ENCODE measurements around the gene TCF23. TPM values are rescaled to one million over a fixed set of nuclear protein-coding genes. Genes with fewer than 3 reads are reported as not detected.
A peak's percentile ranks its signal among the peaks of the same experiment; 100 is the strongest.

Gene TCF23
- total and polyA plus RNA-seq, 2 of the 8 experiments (the other 6 are each of a cell fraction or from before 2014, with no cell fraction given) = 0.02 TPM; not detected in 1

- peak within 1 kb of the TSS; percentile 33 to 68 (median 65) for H3K4me3 ChIP-seq (ENCODE audit: extremely low read depth in 1 of 4, insufficient read depth in 2 of 4, low read depth in 3 of 4, low read length in 4 of 4)
- TF ChIP-seq GTF2F1 (IDR thresholded peaks at IDR 0.05; ENCODE audit: borderline replicate concordance, low read depth, low read length) = no peak
- TF ChIP-seq SIRT6 (IDR thresholded peaks at IDR 0.05; ENCODE audit: low read length) = no peak
- TF ChIP-seq CHD1 (IDR thresholded peaks at IDR 0.05; ENCODE audit: low read depth, low read length) = no peak
- no peak for TF ChIP-seq BRCA1 (IDR thresholded peaks at IDR 0.05; ENCODE audit: low read depth, low read length)
- no peak for TF ChIP-seq USF2 (IDR thresholded peaks at IDR 0.05; ENCODE audit: low read length)
- no peak for TF ChIP-seq GABPA (IDR thresholded peaks at IDR 0.05; ENCODE audit: borderline replicate concordance, insufficient read depth, low read length)
- TF ChIP-seq, protein P1, sequence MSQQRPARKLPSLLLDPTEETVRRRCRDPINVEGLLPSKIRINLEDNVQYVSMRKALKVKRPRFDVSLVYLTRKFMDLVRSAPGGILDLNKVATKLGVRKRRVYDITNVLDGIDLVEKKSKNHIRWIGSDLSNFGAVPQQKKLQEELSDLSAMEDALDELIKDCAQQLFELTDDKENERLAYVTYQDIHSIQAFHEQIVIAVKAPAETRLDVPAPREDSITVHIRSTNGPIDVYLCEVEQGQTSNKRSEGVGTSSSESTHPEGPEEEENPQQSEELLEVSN (IDR thresholded peaks at IDR 0.05) = 0 out of 2 replicates have a peak, but pooled peaks have one; percentile 15
- TF ChIP-seq SAP30 (IDR thresholded peaks at IDR 0.05; ENCODE audit: insufficient read depth, insufficient replicate concordance, low read length) = no peak
- TF ChIP-seq TAF7 (optimal IDR thresholded peaks at IDR 0.05; ENCODE audit: borderline replicate concordance, low read depth, low read length) = no peak
Measured at GRCh38 chr2:27123302-27124150, 25.3 kb upstream of the TCF23 start, which contains the start of gene ABHD1. Gene ABHD1, plus strand, starts transcription at chr2:27123815. Its CDS starts 134 bp downstream, at chr2:27123949.

More at GRCh38 chr2:27123302-27124150, 25.3 kb upstream of the TCF23 start, which contains the start of gene ABHD1:
- H2BK12ac ChIP-seq (ENCODE audit: low read depth, low read length) = peak within 1 kb of the TSS; percentile 20; the same call in 1 of the 2 replicates
- peak within 1 kb of the TSS; percentile 9; the same call in 1 of the 2 replicates for H2BK15ac ChIP-seq (ENCODE audit: low read length)
- no peak within 1 kb of the TSS for H3K23ac ChIP-seq (ENCODE audit: insufficient read length)
- DNase-seq (ENCODE audit: low read depth in 1 of 2, low spot score in 2 of 2) (peak in 1 of 2 experiments; percentile 85), FAIRE-seq (no peak)
- no peak within 1 kb of the TSS for H2BK5ac ChIP-seq (ENCODE audit: low read depth, low read length)
- no peak within 1 kb of the TSS for H2AK5ac ChIP-seq (ENCODE audit: low read depth, low read length)
- H4K20me1 ChIP-seq (replicated peaks in 1 of 2; ENCODE audit: control insufficient read depth in 1 of 2, insufficient read depth in 2 of 2, low read length in 2 of 2) = no peaks in the 10 kb centered on the region
- peak within 1 kb of the TSS; percentile 44 for H2BK120ac ChIP-seq (replicated peaks; ENCODE audit: low read depth, low read length)
- peaks cover 0 to 15% (median 9%) of the 10 kb centered on the region in 4 experiments; a peak in 6 of 7 replicates for H3K4me1 ChIP-seq (replicated peaks in 1 of 4; ENCODE audit: control insufficient read depth in 3 of 4, insufficient read depth in 4 of 4, low read length in 3 of 4)
- no peak within 1 kb of the TSS for H3K14ac ChIP-seq (ENCODE audit: insufficient read length)
- no peak within 1 kb of the TSS for H3K27ac ChIP-seq (ENCODE audit: low read depth, low read length)
- ChIA-PET POLR2A (ENCODE audit: partially characterized antibody) (interaction anchor here (0.6 to 2.7 kb wide), 11 partner anchors 8 to 125 kb away, joined by 3 to 24 read pairs (median 3); partner anchors contain the start of genes OST4 and PREB), CTCF (ENCODE audit: partially characterized antibody) (interaction anchor here (0.7 to 3.8 kb wide), 17 partner anchors 10 to 178 kb away, joined by 3 to 38 read pairs (median 3); partner anchors contain the start of gene PREB)
- H3K56ac ChIP-seq (replicated peaks; ENCODE audit: insufficient read length, low read depth, low read length) = no peak within 1 kb of the TSS
- H4K91ac ChIP-seq (replicated peaks; ENCODE audit: insufficient read length, low read length) = no peak within 1 kb of the TSS
- peak within 1 kb of the TSS; percentile 55 to 87 for H3K4me2 ChIP-seq (ENCODE audit: insufficient read depth in 1 of 2, low read depth in 2 of 2, low read length in 2 of 2)
- peak within 1 kb of the TSS; percentile 90 for H4K8ac ChIP-seq (ENCODE audit: extremely low read depth, insufficient read depth, low read length)
- no peaks in the 10 kb centered on the region for H3K79me1 ChIP-seq (ENCODE audit: low read depth, low read length)
- H3K36me3 ChIP-seq (ENCODE audit: control insufficient read depth in 2 of 4, insufficient read depth in 4 of 4, low read length in 3 of 4) = no peaks in the 10 kb centered on the region
- H3K23me2 ChIP-seq (ENCODE audit: low read depth, low read length) = peaks cover 11% of the 10 kb centered on the region
- peak within 1 kb of the TSS; percentile 46 for H4K5ac ChIP-seq (ENCODE audit: insufficient read length, low read depth, low read length)
- peaks cover 8 to 51% (median 38%) of the 10 kb centered on the region in 4 experiments for H3K27me3 ChIP-seq (replicated peaks in 1 of 4; ENCODE audit: control insufficient read depth in 3 of 4, extremely low read depth in 1 of 4, insufficient read depth in 3 of 4, low read length in 3 of 4)
- WGBS, 2 experiments (ENCODE audit: extremely low coverage in 1 of 2, insufficient coverage in 1 of 2, insufficient read length in 1 of 2, insufficient replicate concordance in 2 of 2, low coverage in 1 of 2, low lambda C conversion rate in 2 of 2, missing lambda C conversion rate in 1 of 2) = 12% methylated on average over 37 of the region's 47 CpGs; no CpG with 5 or more reads in 1 of the 2 experiments
- no peaks in the 10 kb centered on the region for H3K9me3 ChIP-seq (ENCODE audit: insufficient read depth in 2 of 2, low read depth in 1 of 2, low read length in 1 of 2)
- H3K18ac ChIP-seq (ENCODE audit: extremely low read depth, low read length) = peak within 1 kb of the TSS; percentile 4; the same call in 1 of the 2 replicates
- no peak within 1 kb of the TSS for H3K9ac ChIP-seq (replicated peaks in 1 of 4; ENCODE audit: extremely low read depth in 1 of 4, low read depth in 3 of 4, low read length in 3 of 4)
- H3K79me2 ChIP-seq (ENCODE audit: control insufficient read depth in 1 of 2, insufficient read depth in 2 of 2, low read length in 2 of 2) = no peaks in the 10 kb centered on the region
- H2BK20ac ChIP-seq (ENCODE audit: low read length) = peak within 1 kb of the TSS; percentile 64; the same call in 1 of the 2 replicates
- H2AFZ ChIP-seq (ENCODE audit: low read length) = peak within 1 kb of the TSS; percentile 99
- no peak within 1 kb of the TSS for H3K4ac ChIP-seq (replicated peaks; ENCODE audit: insufficient read length, low read depth, low read length)
